ENCODE results near the gene WNT5A.

DNA sequence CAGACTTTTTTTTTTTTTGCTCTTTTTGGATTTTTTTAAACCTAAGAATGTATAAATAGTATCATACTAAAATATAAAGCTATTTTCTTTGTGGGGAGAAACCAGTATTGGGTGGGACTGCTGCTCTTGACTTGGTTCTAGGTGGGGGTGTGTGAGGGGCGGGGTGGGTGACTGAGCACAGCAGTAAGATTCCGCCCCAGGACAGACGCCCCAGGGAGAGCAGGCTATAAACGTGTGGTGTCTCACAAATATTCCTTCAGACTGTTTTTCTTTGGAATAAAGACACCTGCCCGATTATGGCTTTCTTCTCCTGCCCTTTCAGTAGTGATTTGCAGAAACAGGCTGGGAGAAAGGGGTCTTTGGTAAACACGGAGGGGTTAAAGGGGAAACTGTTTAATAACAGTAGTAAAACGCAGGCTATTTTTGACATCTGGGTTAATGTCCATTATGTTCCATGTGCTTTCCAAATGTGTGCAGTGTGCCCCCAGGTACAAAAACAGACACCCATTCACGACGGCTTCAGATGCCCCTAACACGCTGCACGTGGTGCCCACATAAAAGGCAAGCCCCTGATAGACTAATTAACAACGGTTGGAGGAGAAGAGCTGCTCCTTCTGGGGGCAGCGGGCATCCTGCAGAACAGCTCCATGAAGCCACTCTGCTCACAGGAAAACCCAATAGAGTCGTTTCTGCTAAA is 28.6 kb upstream of the WNT5A start:
- TF ChIP-seq, protein P1, sequence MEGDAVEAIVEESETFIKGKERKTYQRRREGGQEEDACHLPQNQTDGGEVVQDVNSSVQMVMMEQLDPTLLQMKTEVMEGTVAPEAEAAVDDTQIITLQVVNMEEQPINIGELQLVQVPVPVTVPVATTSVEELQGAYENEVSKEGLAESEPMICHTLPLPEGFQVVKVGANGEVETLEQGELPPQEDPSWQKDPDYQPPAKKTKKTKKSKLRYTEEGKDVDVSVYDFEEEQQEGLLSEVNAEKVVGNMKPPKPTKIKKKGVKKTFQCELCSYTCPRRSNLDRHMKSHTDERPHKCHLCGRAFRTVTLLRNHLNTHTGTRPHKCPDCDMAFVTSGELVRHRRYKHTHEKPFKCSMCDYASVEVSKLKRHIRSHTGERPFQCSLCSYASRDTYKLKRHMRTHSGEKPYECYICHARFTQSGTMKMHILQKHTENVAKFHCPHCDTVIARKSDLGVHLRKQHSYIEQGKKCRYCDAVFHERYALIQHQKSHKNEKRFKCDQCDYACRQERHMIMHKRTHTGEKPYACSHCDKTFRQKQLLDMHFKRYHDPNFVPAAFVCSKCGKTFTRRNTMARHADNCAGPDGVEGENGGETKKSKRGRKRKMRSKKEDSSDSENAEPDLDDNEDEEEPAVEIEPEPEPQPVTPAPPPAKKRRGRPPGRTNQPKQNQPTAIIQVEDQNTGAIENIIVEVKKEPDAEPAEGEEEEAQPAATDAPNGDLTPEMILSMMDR (IDR thresholded peaks at IDR 0.05): no peak
- TF ChIP-seq POLR2A (IDR thresholded peaks at IDR 0.05): no peak
- TF ChIP-seq POLR2AphosphoS5 (IDR thresholded peaks at IDR 0.05): no peak
